Activated B cell treated with CpG ODN at 0.5 μM for 24 hours (primary cell): ENCODE measurements around the gene CYP27A1. TPM values are rescaled to one million over a fixed set of nuclear protein-coding genes. Genes with fewer than 3 reads are reported as not detected.

Experiments used
- ATAC-seq: fragments of 200-7000 bp; cut with Tn5 transposase; one replicate; pipeline ENCODE4 v1.10.0; 2021; ENCODE audit warnings: low read depth, mild to moderate bottlenecking, moderate library complexity
- CTCF ChIA-PET: fragments of 350-600 bp; sonication (Branson Sonifier 250); formaldehyde crosslinking; loops from one replicate; lab custom pipeline; 2021; ENCODE audit warnings: antibody characterized with exemption; lab: Charles Lee
- POLR2A ChIA-PET: fragments of 350-600 bp; sonication (Branson Sonifier 250); formaldehyde crosslinking; loops from one replicate; lab custom pipeline; 2021; ENCODE audit warnings: antibody characterized with exemption; lab: Charles Lee
- DNase-seq: peaks from one replicate; pipeline ENCODE4 v3.0.0; 2022
- H3K27ac Mint-ChIP-seq: one replicate; pipeline ENCODE4 v1.8.0; 2020; ENCODE audit warnings: mixed read lengths
- H3K27me3 Mint-ChIP-seq: one replicate; pipeline ENCODE4 v1.8.0; 2021; ENCODE audit warnings: mixed read lengths
- H3K36me3 Mint-ChIP-seq: one replicate; pipeline ENCODE4 v1.8.0; 2021; ENCODE audit warnings: low read depth, mixed read lengths
- H3K4me1 Mint-ChIP-seq: one replicate; pipeline ENCODE4 v1.8.0; 2021; ENCODE audit warnings: mixed read lengths
- H3K4me3 Mint-ChIP-seq: one replicate; pipeline ENCODE4 v1.8.0; 2020; ENCODE audit warnings: mild to moderate bottlenecking, mixed read lengths
- H3K9me3 Mint-ChIP-seq: one replicate; pipeline ENCODE4 v1.8.0; 2020; ENCODE audit warnings: mixed read lengths
- CTCF ChIP-seq: fragments of 200-600 bp; IDR thresholded peaks from one replicate; pipeline ENCODE4 v1.8.0; 2022; ENCODE audit warnings: antibody characterized with exemption, mild to moderate bottlenecking
- intact Hi-C: fragments of 100-400 bp; cut with micrococcal nuclease; formaldehyde crosslinking; loops from one replicate; pipeline ENCODE4 v1.15.1; 2024
- total RNA-seq: library from RNA; stranded (reverse); gene quantifications from 2 replicates; pipeline ENCODE4 v1.2.3, GENCODE V29; 2022

Gene CYP27A1
- total RNA-seq, 1 donor from 2014 or later, result 0.55 TPM

GRCh38 chr2:218850796-218851195 is 68.8 kb downstream of the CYP27A1 start:
- DNase-seq, result no peak
- Mint-ChIP-seq H3K4me3 (no peak overlapping the region), H3K4me1 (no peaks in the 10 kb centered on the region), H3K27me3 (peaks cover 36% of the 10 kb centered on the region), H3K36me3 (no peaks in the 10 kb centered on the region), H3K9me3 (no peaks in the 10 kb centered on the region), H3K27ac (no peak overlapping the region)
- no peak for TF ChIP-seq CTCF
- intact Hi-C loops, result loop anchor here (5.0 kb wide), 1 partner anchor 447 kb away; no protein-coding TSS in a partner anchor
- ChIA-PET POLR2A (interaction anchor here (0.6 to 1.2 kb wide), 2 partner anchors 25 to 324 kb away, joined by 3 to 5 read pairs; no protein-coding TSS in a partner anchor), CTCF (interaction anchor here (0.7 to 2.1 kb wide), 7 partner anchors 20 to 303 kb away, joined by 3 to 10 read pairs (median 6); partner anchors contain the start of genes BCS1L and ZNF142)
- ATAC-seq, result no peak

GRCh38 chr2:218851286-218851685 is 69.3 kb downstream of the CYP27A1 start:
- Mint-ChIP-seq H3K27me3 (peaks cover 40% of the 10 kb centered on the region), H3K36me3 (no peaks in the 10 kb centered on the region), H3K9me3 (no peaks in the 10 kb centered on the region), H3K27ac (no peak overlapping the region), H3K4me1 (no peaks in the 10 kb centered on the region), H3K4me3 (no peak overlapping the region)
- DNase-seq (no peak), ATAC-seq (no peak)
- no peak for TF ChIP-seq CTCF
- POLR2A ChIA-PET, result interaction anchor here (0.6 to 2.8 kb wide), 4 partner anchors 25 to 537 kb away, joined by 3 to 13 read pairs (median 4); no protein-coding TSS in a partner anchor
- CTCF ChIA-PET, result interaction anchor here (0.7 to 4.6 kb wide), 7 partner anchors 13 to 303 kb away, joined by 3 to 53 read pairs (median 7); no protein-coding TSS in a partner anchor
- intact Hi-C loops, result loop anchor here (5.0 kb wide), 1 partner anchor 446 kb away; no protein-coding TSS in a partner anchor

GRCh38 chr2:218852911-218853667 is 71.1 kb downstream of the CYP27A1 start:
- Mint-ChIP-seq H3K4me1 (no peaks in the 10 kb centered on the region), H3K4me3 (no peak overlapping the region), H3K27me3 (peaks cover 53% of the 10 kb centered on the region), H3K27ac (no peak overlapping the region), H3K9me3 (no peaks in the 10 kb centered on the region), H3K36me3 (no peaks in the 10 kb centered on the region)
- POLR2A ChIA-PET, result interaction anchor here (2.8 kb wide), 1 partner anchor 44 kb away, joined by 13 read pairs; no protein-coding TSS in a partner anchor
- DNase-seq, result peak; percentile 64
- CTCF ChIA-PET, result interaction anchor here (0.7 to 4.6 kb wide), 7 partner anchors 11 to 205 kb away, joined by 3 to 53 read pairs (median 4); no protein-coding TSS in a partner anchor
- ATAC-seq, result peak; percentile 90
- intact Hi-C loops, result loop anchor here (1.0 to 5.0 kb wide), 9 partner anchors 23 to 444 kb away; no protein-coding TSS in a partner anchor
- no peak for TF ChIP-seq CTCF

- CTCF ChIA-PET, result interaction anchor here (0.7 to 4.6 kb wide), 4 partner anchors 17 to 126 kb away, joined by 3 to 53 read pairs (median 4); no protein-coding TSS in a partner anchor
- ATAC-seq (no peak), DNase-seq (no peak)
- Mint-ChIP-seq H3K4me3 (no peak overlapping the region), H3K27me3 (peaks cover 59% of the 10 kb centered on the region), H3K36me3 (no peaks in the 10 kb centered on the region), H3K9me3 (no peaks in the 10 kb centered on the region), H3K27ac (no peak overlapping the region), H3K4me1 (peaks cover 1% of the 10 kb centered on the region)
- TF ChIP-seq CTCF, result no peak
- POLR2A ChIA-PET, result interaction anchor here (2.8 kb wide), 1 partner anchor 44 kb away, joined by 13 read pairs; no protein-coding TSS in a partner anchor
- intact Hi-C loops, result loop anchor here (1.0 to 5.0 kb wide), 9 partner anchors 23 to 444 kb away; no protein-coding TSS in a partner anchor
Measured at GRCh38 chr2:218853766-218854165, 71.8 kb downstream of the CYP27A1 start.
